Transverse colon (tissue), 4 donors: ENCODE measurements around the gene DOCK1. TPM values are rescaled to one million over a fixed set of nuclear protein-coding genes. Genes with fewer than 3 reads are reported as not detected.

ENCODE experiments used
- DNase-seq: peaks from one replicate; pipeline ENCODE4 v3.0.0-alpha.2; 2019
- H3K27ac ChIP-seq, 4 donors: fragments of 200-600 bp; sonication (generic); 2 replicates each; pipeline ENCODE4 v1.5.1; 2016 to 2018; ENCODE audit warnings: inconsistent platforms in 4 of 4
- H3K27me3 ChIP-seq: fragments of 200-600 bp; sonication (generic); 2 replicates; pipeline ENCODE4 v1.5.1; 2017; ENCODE audit warnings: inconsistent platforms
- H3K36me3 ChIP-seq, 4 donors: fragments of 200-600 bp; sonication (generic); 2 replicates each; pipeline ENCODE4 v1.5.1; 2017 to 2019; ENCODE audit warnings: inconsistent platforms in 4 of 4
- H3K4me1 ChIP-seq, 4 donors: fragments of 200-600 bp; sonication (generic); 2 replicates each; pipeline ENCODE4 v1.5.1; 2017 to 2020; ENCODE audit warnings: inconsistent platforms in 4 of 4
- H3K4me3 ChIP-seq, 4 donors: fragments of 200-600 bp; sonication (generic); 1 replicate in 1 of 4; 2 replicates in 3 of 4; pipeline versions ENCODE4 v1.5.1 to v1.6.1; 2017 to 2019; ENCODE audit warnings: inconsistent platforms in 4 of 4
- H3K9me3 ChIP-seq, 2 donors: fragments of 200-600 bp; sonication (generic); 2 replicates each; pipeline ENCODE4 v1.5.1; 2017 to 2019; ENCODE audit warnings: inconsistent platforms in 2 of 2
- CTCF ChIP-seq, 5 experiments: fragments of 200-600 bp in 3 of 5; fragments of 450-650 bp in 2 of 5; sonication (generic) in 3 of 5; IDR thresholded peaks; 1 replicate in 2 of 5; 2 replicates in 3 of 5; pipeline ENCODE4 v1.5.1; 2016 to 2017; ENCODE audit warnings: antibody characterized with exemption in 5 of 5, inconsistent platforms in 3 of 5, mild to moderate bottlenecking in 2 of 5, moderate library complexity in 1 of 5
- EP300 ChIP-seq: sonication (generic); formaldehyde crosslinking; IDR thresholded peaks from one replicate; pipeline ENCODE4 v1.6.1; 2017; ENCODE audit warnings: antibody characterized with exemption, low read depth
- POLR2A ChIP-seq: fragments of 450-650 bp; IDR thresholded peaks from one replicate; pipeline ENCODE4 v1.6.1; 2016; ENCODE audit warnings: antibody characterized with exemption, mild to moderate bottlenecking, moderate library complexity
- POLR2AphosphoS5 ChIP-seq, 3 donors: sonication (generic); formaldehyde crosslinking; IDR thresholded peaks; one replicate each; pipeline ENCODE4 v1.6.1; 2016; ENCODE audit warnings: antibody characterized with exemption in 3 of 3
- WGBS, 2 donors: methylation state at CpG; one replicate each; pipeline ENCODE4 v1.1.5; 2018; ENCODE audit warnings: low coverage in 1 of 2; 5-methylcytosine and 5-hydroxymethylcytosine counted together
- in situ Hi-C, 4 donors: fragments of 200-750 bp; cut with MboI; loops; one replicate each; pipeline versions ENCODE4 v1.15.0 to v1.15.1; 2017; ENCODE audit warnings: low sequenced_read_pairs in 3 of 4, low pct_ligation_motif_present in 1 of 4, low pct_unique_long_range_greater_than_20kb in 1 of 4
- intact Hi-C: fragments of 100-400 bp; cut with DNase I; formaldehyde crosslinking; loops from one replicate; pipeline ENCODE4 v1.15.1; 2023; ENCODE audit warnings: low total_unique reads
- total RNA-seq, 4 donors: library from RNA; depleted of rRNA; stranded (reverse); fragments of >200 nt; gene quantifications; one replicate each; pipeline ENCODE4 v1.1.0, GENCODE V29; 2016

Gene DOCK1
- total RNA-seq, 4 donors from 2014 or later = 75.1 to 200 (median 92.5) TPM

GRCh38 chr10:127068485-127068884 is 163.3 kb downstream of the DOCK1 start:
- Histone ChIP-seq H3K27ac (no peak overlapping the region), H3K4me3 (no peak overlapping the region), H3K27me3 (no peaks in the 10 kb centered on the region), H3K9me3 (no peaks in the 10 kb centered on the region), H3K36me3 (peaks cover 0 to 10% (median 4%) of the 10 kb centered on the region in 4 donors), H3K4me1 (no peaks in the 10 kb centered on the region)
- intact Hi-C loops (no loop called here), in situ Hi-C loops (no loop called here)
- TF ChIP-seq POLR2AphosphoS5 (IDR thresholded peaks at IDR 0.05) (no peak), POLR2A (no peak), EP300 (no peak), CTCF (IDR thresholded peaks at IDR 0.05) (no peak)
- no peak for DNase-seq

DNA sequence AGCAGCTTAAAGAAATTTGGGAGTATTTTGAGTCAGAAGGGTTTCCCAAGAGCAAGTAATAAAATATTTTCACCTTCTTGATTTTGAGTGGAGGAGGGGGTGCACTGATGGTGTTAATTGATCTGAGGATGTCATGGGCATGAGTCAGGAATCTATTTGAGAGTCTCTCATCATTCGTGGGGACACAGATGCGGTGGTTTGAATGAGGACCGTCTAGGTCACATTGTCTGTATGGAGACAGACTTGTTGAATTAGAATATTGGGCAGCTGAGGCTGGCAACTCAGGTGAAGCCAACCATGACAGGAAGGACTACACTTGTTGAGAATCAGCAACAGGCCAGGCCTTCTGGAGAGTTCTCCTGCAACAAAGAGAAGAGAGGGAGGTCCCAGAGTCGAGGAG is 164.2 kb downstream of the DOCK1 start:
- in situ Hi-C loops (no loop called here), intact Hi-C loops (no loop called here)
- Histone ChIP-seq H3K27ac (no peak overlapping the region), H3K36me3 (peaks cover 0 to 10% (median 4%) of the 10 kb centered on the region in 4 donors), H3K9me3 (no peaks in the 10 kb centered on the region), H3K27me3 (no peaks in the 10 kb centered on the region), H3K4me1 (no peaks in the 10 kb centered on the region), H3K4me3 (no peak overlapping the region)
- DNase-seq = no peak
- no peak for TF ChIP-seq POLR2AphosphoS5 (IDR thresholded peaks at IDR 0.05)
- TF ChIP-seq POLR2A = no peak
- TF ChIP-seq CTCF (IDR thresholded peaks at IDR 0.05) = no peak
- no peak for TF ChIP-seq EP300
- 78 to 84% methylated on average over 4 of the region's 4 CpGs for WGBS, 2 donors

GRCh38 chr10:127071126-127071525 is 165.9 kb downstream of the DOCK1 start:
- Histone ChIP-seq H3K4me3 (no peak overlapping the region), H3K27me3 (no peaks in the 10 kb centered on the region), H3K4me1 (no peaks in the 10 kb centered on the region), H3K36me3 (peaks cover 0 to 9% (median 0%) of the 10 kb centered on the region in 4 donors), H3K9me3 (no peaks in the 10 kb centered on the region), H3K27ac (no peak overlapping the region)
- DNase-seq = no peak
- 53 to 84% methylated on average over 2 of the region's 2 CpGs for WGBS, 2 donors
- intact Hi-C loops (no loop called here), in situ Hi-C loops (no loop called here)
- no peak for TF ChIP-seq POLR2AphosphoS5 (IDR thresholded peaks at IDR 0.05)
- no peak for TF ChIP-seq POLR2A
- no peak for TF ChIP-seq CTCF (IDR thresholded peaks at IDR 0.05)
- TF ChIP-seq EP300 = no peak

GRCh38 chr10:127073666-127074065 is 168.4 kb downstream of the DOCK1 start:
- Histone ChIP-seq H3K27me3 (no peaks in the 10 kb centered on the region), H3K36me3 (no peaks in the 10 kb centered on the region), H3K4me3 (no peak overlapping the region), H3K27ac (no peak overlapping the region), H3K9me3 (no peaks in the 10 kb centered on the region), H3K4me1 (no peaks in the 10 kb centered on the region)
- in situ Hi-C loops = no loop called here
- TF ChIP-seq POLR2AphosphoS5 (IDR thresholded peaks at IDR 0.05) (no peak), CTCF (IDR thresholded peaks at IDR 0.05) (no peak), POLR2A (no peak), EP300 (no peak)
- DNase-seq = no peak
- WGBS, 2 donors = 76 to 85% methylated on average over 3 of the region's 3 CpGs
- intact Hi-C loops = no loop called here
